ENCODE data around the gene KIAA1549. TPM values are rescaled to one million over a fixed set of nuclear protein-coding genes. Genes with fewer than 3 reads are reported as not detected.

Gene KIAA1549
- total and polyA plus RNA-seq, 5 experiments from 2014 or later: 0.39 to 0.47 TPM; not detected in 3

- POLR2A ChIA-PET: no interaction called here
- Mint-ChIP-seq H3K36me3 (no peaks in the 10 kb centered on the region), H3K9me3 (no peaks in the 10 kb centered on the region), H3K4me3 (no peak overlapping the region), H3K27me3 (peaks cover 0 to 9% (median 6%) of the 10 kb centered on the region in 5 donors), H3K27ac (no peak overlapping the region), H3K4me1 (no peaks in the 10 kb centered on the region)
- no peak for ATAC-seq
- no peak for DNase-seq
Observed at GRCh38 chr7:138843632-138844580, 137.3 kb downstream of the KIAA1549 start.

GRCh38 chr7:138842111-138842510 lies 139.1 kb downstream of the KIAA1549 start:
- Mint-ChIP-seq H3K27me3 (peaks cover 0 to 9% (median 6%) of the 10 kb centered on the region in 5 donors), H3K27ac (no peak overlapping the region), H3K36me3 (no peaks in the 10 kb centered on the region), H3K9me3 (no peaks in the 10 kb centered on the region), H3K4me3 (no peak overlapping the region), H3K4me1 (no peaks in the 10 kb centered on the region)
- ATAC-seq (no peak), DNase-seq (no peak)
- POLR2A ChIA-PET: no interaction called here

GRCh38 chr7:138838166-138838565 lies 143.0 kb downstream of the KIAA1549 start:
- no peaks in the 10 kb centered on the region for H3K9me3 Mint-ChIP-seq
- ATAC-seq (no peak), DNase-seq (no peak)
- POLR2A ChIA-PET: no interaction called here
- H3K4me1 Mint-ChIP-seq: peaks cover 0 to 2% (median 0%) of the 10 kb centered on the region in 4 donors
- peak overlapping the region in 1 of 10 donors; percentile 8 for H3K27ac Mint-ChIP-seq
- H3K36me3 Mint-ChIP-seq: no peaks in the 10 kb centered on the region
- H3K4me3 Mint-ChIP-seq: no peak overlapping the region
- peaks cover 0 to 9% (median 6%) of the 10 kb centered on the region in 5 donors for H3K27me3 Mint-ChIP-seq

- no peaks in the 10 kb centered on the region for H3K9me3 Mint-ChIP-seq
- H3K27me3 Mint-ChIP-seq: peaks cover 0 to 9% (median 6%) of the 10 kb centered on the region in 5 donors
- POLR2A ChIA-PET: no interaction called here
- no peaks in the 10 kb centered on the region for H3K36me3 Mint-ChIP-seq
- DNase-seq (no peak), ATAC-seq (no peak)
- H3K4me3 Mint-ChIP-seq: no peak overlapping the region
- peaks cover 0 to 2% (median 0%) of the 10 kb centered on the region in 4 donors for H3K4me1 Mint-ChIP-seq
- no peak overlapping the region for H3K27ac Mint-ChIP-seq
Observed at GRCh38 chr7:138837627-138838026, 143.6 kb downstream of the KIAA1549 start.

- Mint-ChIP-seq H3K27ac (no peak overlapping the region), H3K4me3 (no peak overlapping the region)
Observed at GRCh38 chr7:138835087-138835486, 146.1 kb downstream of the KIAA1549 start.

GRCh38 chr7:138834583-138834982 lies 146.6 kb downstream of the KIAA1549 start:
- Mint-ChIP-seq H3K9me3 (no peaks in the 10 kb centered on the region), H3K27me3 (peaks cover 0 to 2% (median 0%) of the 10 kb centered on the region in 5 donors), H3K4me1 (peaks cover 0 to 2% (median 0%) of the 10 kb centered on the region in 4 donors), H3K27ac (no peak overlapping the region), H3K4me3 (no peak overlapping the region), H3K36me3 (no peaks in the 10 kb centered on the region)
- no peak for ATAC-seq
- POLR2A ChIA-PET: no interaction called here
- DNase-seq: no peak

More at GRCh38 chr7:138835087-138835486, 146.1 kb downstream of the KIAA1549 start:
- Mint-ChIP-seq H3K36me3 (no peaks in the 10 kb centered on the region), H3K27me3 (peaks cover 0 to 2% (median under 1%) of the 10 kb centered on the region in 5 donors), H3K4me1 (peaks cover 0 to 2% (median 0%) of the 10 kb centered on the region in 4 donors), H3K9me3 (no peaks in the 10 kb centered on the region)
- POLR2A ChIA-PET: no interaction called here
- DNase-seq (no peak), ATAC-seq (no peak)

- Mint-ChIP-seq H3K27me3 (peaks cover 0 to 2% (median 0%) of the 10 kb centered on the region in 5 donors), H3K9me3 (no peaks in the 10 kb centered on the region), H3K27ac (no peak overlapping the region), H3K4me1 (peaks cover 0 to 2% (median 0%) of the 10 kb centered on the region in 4 donors), H3K4me3 (no peak overlapping the region), H3K36me3 (no peaks in the 10 kb centered on the region)
- DNase-seq (no peak), ATAC-seq (no peak)
- POLR2A ChIA-PET: no interaction called here
Observed at GRCh38 chr7:138833596-138833995, 147.6 kb downstream of the KIAA1549 start.

GRCh38 chr7:138832966-138833365 lies 148.2 kb downstream of the KIAA1549 start:
- ATAC-seq: no peak
- DNase-seq: no peak
- POLR2A ChIA-PET: no interaction called here
- peaks cover 0 to 2% (median 0%) of the 10 kb centered on the region in 5 donors for H3K27me3 Mint-ChIP-seq
- no peak overlapping the region for H3K4me3 Mint-ChIP-seq
- H3K4me1 Mint-ChIP-seq: peaks cover 0 to 2% (median 0%) of the 10 kb centered on the region in 4 donors
- H3K36me3 Mint-ChIP-seq: no peaks in the 10 kb centered on the region
- H3K27ac Mint-ChIP-seq: no peak overlapping the region
- H3K9me3 Mint-ChIP-seq: no peaks in the 10 kb centered on the region

GRCh38 chr7:138829335-138829734 lies 151.9 kb downstream of the KIAA1549 start:
- Mint-ChIP-seq H3K27me3 (peaks cover 0 to 9% (median 0%) of the 10 kb centered on the region in 5 donors), H3K4me3 (no peak overlapping the region), H3K27ac (no peak overlapping the region), H3K36me3 (peaks cover 0 to 5% (median 0%) of the 10 kb centered on the region in 3 donors), H3K9me3 (peaks cover 0 to 5% (median 0%) of the 10 kb centered on the region in 9 donors), H3K4me1 (peaks cover 0 to 6% (median 1%) of the 10 kb centered on the region in 4 donors)
- DNase-seq (no peak), ATAC-seq (no peak)
- POLR2A ChIA-PET: no interaction called here

- Mint-ChIP-seq H3K4me3 (no peak overlapping the region), H3K27me3 (peaks cover 0 to 7% (median 0%) of the 10 kb centered on the region in 5 donors), H3K4me1 (peaks cover 0 to 6% (median 1%) of the 10 kb centered on the region in 4 donors), H3K36me3 (peaks cover 0 to 5% (median 0%) of the 10 kb centered on the region in 3 donors), H3K27ac (no peak overlapping the region), H3K9me3 (peaks cover 0 to 5% (median 0%) of the 10 kb centered on the region in 9 donors)
- no peak for ATAC-seq
- no peak for DNase-seq
- POLR2A ChIA-PET: no interaction called here
Observed at GRCh38 chr7:138828302-138828701, 152.9 kb downstream of the KIAA1549 start.

- no peak overlapping the region for H3K27ac Mint-ChIP-seq
- no peak for ATAC-seq
- no peak overlapping the region for H3K4me3 Mint-ChIP-seq
- H3K36me3 Mint-ChIP-seq: peaks cover 0 to 5% (median 0%) of the 10 kb centered on the region in 3 donors
- peaks cover 0 to 5% (median 0%) of the 10 kb centered on the region in 9 donors for H3K9me3 Mint-ChIP-seq
- POLR2A ChIA-PET: no interaction called here
- peaks cover 0 to 6% (median 1%) of the 10 kb centered on the region in 4 donors for H3K4me1 Mint-ChIP-seq
- DNase-seq: no peak
- peaks cover 0 to 7% (median 0%) of the 10 kb centered on the region in 5 donors for H3K27me3 Mint-ChIP-seq
Observed at GRCh38 chr7:138825049-138825721, 156.0 kb downstream of the KIAA1549 start.

GRCh38 chr7:138822867-138823535 lies 158.2 kb downstream of the KIAA1549 start:
- DNase-seq (no peak), ATAC-seq (no peak)
- peaks cover 0 to 7% (median 0%) of the 10 kb centered on the region in 5 donors for H3K27me3 Mint-ChIP-seq
- POLR2A ChIA-PET: no interaction called here
- H3K4me3 Mint-ChIP-seq: no peak overlapping the region
- no peak overlapping the region for H3K27ac Mint-ChIP-seq
- H3K36me3 Mint-ChIP-seq: peaks cover 0 to 5% (median 0%) of the 10 kb centered on the region in 3 donors
- peaks cover 0 to 6% (median 1%) of the 10 kb centered on the region in 4 donors for H3K4me1 Mint-ChIP-seq
- H3K9me3 Mint-ChIP-seq: peaks cover 0 to 12% (median 2%) of the 10 kb centered on the region in 9 donors
